Prostate gland (tissue), 2 donors: ENCODE measurements around the gene CACNG1.

Source experiments
- CTCF ChIP-seq, 4 experiments: fragments of 200-600 bp in 2 of 4; fragments of 450-650 bp in 2 of 4; sonication (generic) in 2 of 4; IDR thresholded peaks; 1 replicate in 3 of 4; 2 replicates in 1 of 4; pipeline ENCODE4 v1.5.1; 2016 to 2019; ENCODE audit warnings: antibody characterized with exemption in 4 of 4, mild to moderate bottlenecking in 2 of 4, moderate library complexity in 2 of 4
- POLR2A ChIP-seq: fragments of 450-650 bp; IDR thresholded peaks from one replicate; pipeline ENCODE4 v1.6.1; 2016; ENCODE audit warnings: antibody characterized with exemption, mild to moderate bottlenecking
- POLR2AphosphoS5 ChIP-seq: sonication (generic); formaldehyde crosslinking; IDR thresholded peaks from one replicate; pipeline ENCODE4 v1.6.1; 2017; ENCODE audit warnings: antibody characterized with exemption

GRCh38 chr17:67044016-67044772, at the start of gene CACNG1:
- TF ChIP-seq CTCF (IDR thresholded peaks at IDR 0.05) (no peak), POLR2AphosphoS5 (no peak), POLR2A (no peak)
